22Rv1 (cell line): Measurements from ENCODE around the gene FMN1.

Experiments
- CTCF ChIP-seq: fragments of 450-650 bp; IDR thresholded peaks from 2 replicates; pipeline ENCODE4 v1.5.1; 2017; ENCODE audit warnings: mild to moderate bottlenecking
- ZFX ChIP-seq: fragments of 450-650 bp; IDR thresholded peaks from 2 replicates; pipeline ENCODE4 v1.6.1; 2017; ENCODE audit warnings: antibody characterized with exemption, borderline replicate concordance

- TF ChIP-seq CTCF: no peak
- no peak for TF ChIP-seq ZFX
Measured at GRCh38 chr15:32898414-32898813, 296.1 kb downstream of the FMN1 start.
